Activated CD8-positive, alpha-beta T cell treated with anti-CD3 and anti-CD28 coated beads for 36 hours (primary cell): ENCODE data around the gene BDH2. TPM values are rescaled to one million over a fixed set of nuclear protein-coding genes. Genes with fewer than 3 reads are reported as not detected.

Experiments
- ATAC-seq: fragments of 200-7000 bp; cut with Tn5 transposase; one replicate; pipeline ENCODE4 v1.10.0; 2021; ENCODE audit warnings: mild to moderate bottlenecking, moderate library complexity
- CTCF ChIA-PET: fragments of 350-600 bp; sonication (Branson Sonifier 250); formaldehyde crosslinking; loops from one replicate; lab custom pipeline; 2021; ENCODE audit warnings: antibody characterized with exemption; lab: Charles Lee
- POLR2A ChIA-PET: fragments of 350-600 bp; sonication (Branson Sonifier 250); formaldehyde crosslinking; loops from one replicate; lab custom pipeline; 2021; ENCODE audit warnings: antibody characterized with exemption; lab: Charles Lee
- DNase-seq: peaks from one replicate; pipeline ENCODE4 v3.0.0-alpha.2; 2020
- H3K27ac Mint-ChIP-seq: one replicate; pipeline ENCODE4 v1.8.0; 2021; ENCODE audit warnings: mild to moderate bottlenecking, mixed read lengths
- H3K27me3 Mint-ChIP-seq: one replicate; pipeline ENCODE4 v1.8.0; 2021; ENCODE audit warnings: mixed read lengths
- H3K36me3 Mint-ChIP-seq: one replicate; pipeline ENCODE4 v1.8.0; 2021; ENCODE audit warnings: low read depth, mixed read lengths
- H3K4me1 Mint-ChIP-seq: one replicate; pipeline ENCODE4 v1.8.0; 2021; ENCODE audit warnings: low read depth, mixed read lengths
- H3K4me3 Mint-ChIP-seq: one replicate; pipeline ENCODE4 v1.8.0; 2021; ENCODE audit warnings: mild to moderate bottlenecking, moderate library complexity, mixed read lengths
- H3K9me3 Mint-ChIP-seq: one replicate; pipeline ENCODE4 v1.8.0; 2021; ENCODE audit warnings: mixed read lengths
- CTCF ChIP-seq: fragments of 200-600 bp; IDR thresholded peaks from one replicate; pipeline ENCODE4 v1.8.0; 2022; ENCODE audit warnings: antibody characterized with exemption, mild to moderate bottlenecking
- intact Hi-C: fragments of 100-400 bp; cut with micrococcal nuclease; formaldehyde crosslinking; loops from one replicate; pipeline ENCODE4 v1.10.0; 2022
- total RNA-seq, 2 experiments: library from RNA; stranded (reverse); gene quantifications; one replicate each; pipeline ENCODE4 v1.2.3, GENCODE V29; 2021

The BDH2 gene
- total RNA-seq, 2 experiments from 2014 or later, result 17.0 to 19.4 TPM

- TF ChIP-seq CTCF, result no peak
- ATAC-seq (no peak), DNase-seq (no peak)
- peaks cover 13% of the 10 kb centered on the region for H3K4me1 Mint-ChIP-seq
- ChIA-PET POLR2A (no interaction called here), CTCF (interaction anchor here (0.7 kb wide), 1 partner anchor 38 kb away, joined by 3 read pairs; no protein-coding TSS in a partner anchor)
- no peaks in the 10 kb centered on the region for H3K27me3 Mint-ChIP-seq
- H3K9me3 Mint-ChIP-seq, result peaks cover 1% of the 10 kb centered on the region
- no peak overlapping the region for H3K4me3 Mint-ChIP-seq
- H3K27ac Mint-ChIP-seq, result no peak overlapping the region
- intact Hi-C loops, result no loop called here
- H3K36me3 Mint-ChIP-seq, result peaks cover 18% of the 10 kb centered on the region
Observed at GRCh38 chr4:103054030-103054429, 45.6 kb downstream of the BDH2 start.

DNA sequence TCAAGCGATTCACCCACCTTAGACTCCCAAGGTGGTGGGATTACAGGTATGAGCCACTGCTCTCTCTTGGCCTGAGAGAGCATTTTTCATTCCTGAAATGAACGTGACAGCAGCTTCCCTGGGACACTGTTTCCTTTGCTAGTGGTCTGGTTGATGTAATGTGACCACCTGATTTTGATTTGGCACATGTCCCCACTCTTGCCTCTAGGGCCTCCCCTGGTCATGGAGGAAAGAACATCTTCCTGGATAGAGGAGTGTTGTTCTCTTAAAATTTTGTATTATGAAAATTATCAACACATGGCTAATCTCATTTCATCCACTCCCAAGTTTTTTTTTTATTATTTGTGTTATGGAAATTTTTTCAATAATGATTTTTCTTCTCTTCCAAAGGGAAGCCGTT lies 46.9 kb downstream of the BDH2 start:
- ChIA-PET CTCF (interaction anchor here (0.8 to 1.5 kb wide), 6 partner anchors 9 to 47 kb away, joined by 3 to 9 read pairs (median 4); partner anchors contain the start of gene BDH2), POLR2A (no interaction called here)
- H3K4me1 Mint-ChIP-seq, result peaks cover 13% of the 10 kb centered on the region
- peaks cover 1% of the 10 kb centered on the region for H3K9me3 Mint-ChIP-seq
- no peaks in the 10 kb centered on the region for H3K27me3 Mint-ChIP-seq
- DNase-seq (no peak), ATAC-seq (no peak)
- no peak for TF ChIP-seq CTCF
- H3K36me3 Mint-ChIP-seq, result peaks cover 27% of the 10 kb centered on the region
- no peak overlapping the region for H3K27ac Mint-ChIP-seq
- H3K4me3 Mint-ChIP-seq, result no peak overlapping the region
- intact Hi-C loops, result no loop called here

DNA sequence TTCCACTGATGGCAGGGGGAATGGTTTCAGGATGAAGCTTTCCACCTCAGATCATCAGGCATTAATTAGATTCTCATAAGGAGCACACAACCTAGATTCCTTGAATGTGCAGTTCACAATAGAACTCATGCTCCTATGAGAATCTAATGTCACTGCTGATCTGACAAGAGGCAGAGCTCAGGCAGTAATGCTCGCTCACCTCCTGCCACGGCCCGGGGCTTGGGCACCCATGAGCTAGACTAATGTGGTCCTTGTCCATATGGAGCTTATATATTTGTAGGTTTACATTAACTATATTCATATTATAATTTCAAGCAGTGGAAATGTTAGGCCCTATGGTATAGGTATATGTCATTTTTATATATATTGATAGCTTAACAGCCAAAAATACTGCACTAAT lies 47.5 kb downstream of the BDH2 start:
- intact Hi-C loops, result no loop called here
- no peak for DNase-seq
- Mint-ChIP-seq H3K27me3 (no peaks in the 10 kb centered on the region), H3K4me3 (no peak overlapping the region), H3K27ac (no peak overlapping the region), H3K9me3 (peaks cover 1% of the 10 kb centered on the region), H3K36me3 (peaks cover 30% of the 10 kb centered on the region), H3K4me1 (peaks cover 13% of the 10 kb centered on the region)
- POLR2A ChIA-PET, result no interaction called here
- no peak for ATAC-seq
- CTCF ChIA-PET, result interaction anchor here (0.8 to 1.5 kb wide), 6 partner anchors 8 to 48 kb away, joined by 3 to 9 read pairs (median 4); partner anchors contain the start of gene BDH2
- TF ChIP-seq CTCF, result no peak

DNA sequence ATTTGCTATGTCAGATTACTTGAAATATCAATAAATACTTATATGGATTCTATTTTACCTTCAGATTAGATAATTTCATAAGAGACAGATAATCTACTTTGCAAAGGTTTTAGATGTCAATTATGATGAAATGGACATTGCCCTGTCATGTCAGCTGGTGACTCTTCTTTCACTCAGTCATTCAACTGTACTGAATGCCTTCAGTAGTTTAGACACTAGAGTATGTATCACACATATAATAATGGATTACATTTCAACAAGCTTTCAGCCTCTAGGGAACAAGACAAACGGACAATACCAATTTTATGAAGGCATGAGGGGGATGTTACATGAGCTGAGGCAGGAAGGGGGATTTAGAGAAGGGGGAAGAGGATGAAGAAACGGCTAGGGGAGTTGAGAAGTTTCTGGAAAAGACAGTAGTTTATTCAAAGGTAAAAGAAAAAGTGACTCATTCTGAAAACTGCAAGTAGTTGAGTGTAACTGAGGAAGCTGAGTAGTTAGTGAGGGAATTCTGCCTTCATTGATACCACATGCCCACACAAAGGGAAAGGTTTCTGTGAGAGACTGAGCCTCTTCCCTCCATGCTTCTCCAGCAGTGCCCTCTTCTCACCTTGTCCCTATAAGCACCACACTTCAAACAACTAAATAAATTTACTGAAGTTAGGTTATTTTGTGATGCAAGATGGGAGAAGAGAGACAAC lies 48.7 kb downstream of the BDH2 start:
- Mint-ChIP-seq H3K4me1 (peaks cover 13% of the 10 kb centered on the region), H3K9me3 (peaks cover 1% of the 10 kb centered on the region), H3K36me3 (peaks cover 36% of the 10 kb centered on the region), H3K27ac (peak overlapping the region; percentile 62), H3K27me3 (no peaks in the 10 kb centered on the region), H3K4me3 (no peak overlapping the region)
- ATAC-seq, result no peak
- TF ChIP-seq CTCF, result no peak
- no peak for DNase-seq
- ChIA-PET POLR2A (no interaction called here), CTCF (interaction anchor here (1.1 kb wide), 1 partner anchor 41 kb away, joined by 3 read pairs; no protein-coding TSS in a partner anchor)
- intact Hi-C loops, result no loop called here
